Esophagus squamous epithelium (tissue), 5 donors: ENCODE data around the gene GOLGA6L22. TPM values are rescaled to one million over a fixed set of nuclear protein-coding genes. Genes with fewer than 3 reads are reported as not detected.
"Not testable (repeated sequence)": the region's sequence is repeated elsewhere in the genome, so short reads cannot be mapped to it uniquely, and the experiment has no call there.

Experiments used
- DNase-seq: peaks from one replicate; lab custom pipeline; 2025; lab: John Stamatoyannopoulos, UW
- H3K27ac ChIP-seq, 4 donors: fragments of 200-600 bp; sonication (generic); one replicate each; pipeline ENCODE4 v1.5.1; 2016 to 2019; ENCODE audit warnings: mild to moderate bottlenecking in 1 of 4
- H3K27me3 ChIP-seq, 4 donors: fragments of 200-600 bp; sonication (generic); 1 replicate in 3 of 4; 2 replicates in 1 of 4; pipeline versions ENCODE4 v1.5.1 to v1.6.0; 2017 to 2021; ENCODE audit warnings: antibody characterized with exemption in 1 of 4
- H3K36me3 ChIP-seq, 3 donors: fragments of 200-600 bp; sonication (generic); one replicate each; pipeline ENCODE4 v1.5.1; 2016 to 2019
- H3K4me1 ChIP-seq, 3 donors: fragments of 200-600 bp; sonication (generic); one replicate each; pipeline ENCODE4 v1.5.1; 2017 to 2019
- H3K4me3 ChIP-seq, 4 donors: fragments of 200-600 bp; sonication (generic); 1 replicate in 3 of 4; 2 replicates in 1 of 4; pipeline ENCODE4 v1.5.1; 2016 to 2019; ENCODE audit warnings: mild to moderate bottlenecking in 2 of 4, moderate library complexity in 1 of 4
- H3K9me3 ChIP-seq, 3 donors: fragments of 200-600 bp; sonication (generic); one replicate each; pipeline ENCODE4 v1.5.1; 2016 to 2019
- whole genome bisulfite sequencing, 2 donors: methylation state at CpG; one replicate each; pipeline ENCODE4 v1.1.5; 2018; 5-methylcytosine and 5-hydroxymethylcytosine counted together
- intact Hi-C: fragments of 100-400 bp; cut with DNase I; formaldehyde crosslinking; loops from one replicate; pipeline ENCODE4 v1.15.0; 2022
- small RNA-seq, 4 donors: library from RNA; depleted of rRNA; stranded (forward); fragments of <200 nt; gene quantifications; one replicate each; pipeline ENCODE3, GENCODE V24; 2016
- total RNA-seq, 4 donors: library from RNA; depleted of rRNA; stranded (reverse); fragments of >200 nt; gene quantifications; one replicate each; pipeline ENCODE4 v1.1.0, GENCODE V29; 2016
- donor health status: DM: yes; HTN: yes; CAD: no.

GOLGA6L22 gene
- total RNA-seq, 4 donors from 2014 or later: not detected

DNA sequence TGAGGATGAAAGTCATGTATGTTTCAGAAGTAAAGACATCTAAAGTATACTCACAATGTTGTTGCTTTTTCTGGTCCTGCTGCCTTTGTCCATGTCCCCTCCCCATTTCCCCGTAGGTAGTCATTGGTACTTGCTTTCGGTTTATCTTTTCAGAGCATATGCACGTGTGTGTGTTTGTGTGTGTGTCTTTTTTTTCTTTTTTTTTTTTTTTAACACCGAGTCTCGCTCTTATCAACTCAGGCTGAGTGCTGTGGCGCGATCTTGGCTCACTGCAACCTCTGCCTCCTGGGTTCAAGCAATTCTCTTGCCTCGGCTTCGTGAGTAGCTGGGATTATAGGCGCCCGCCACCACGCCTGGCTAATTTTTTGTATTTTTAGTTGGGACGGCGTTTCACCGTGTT lies 57.4 kb downstream of the GOLGA6L22 start:
- 89% methylated on average over 5 of the region's 15 CpGs; no CpG with 5 or more reads in 1 of the 2 donors for WGBS, 2 donors
- H3K4me3 ChIP-seq, intact Hi-C loops, DNase-seq, H3K27ac ChIP-seq, H3K4me1 ChIP-seq, H3K9me3 ChIP-seq, H3K36me3 ChIP-seq, H3K27me3 ChIP-seq: not testable (repeated sequence)

Small RNA genes within 50 kb of the gene (small RNA-seq; reads per million reads assigned to genes)
- 0 reads per million in 4 donors for gene RN7SL545P
